NCI-H2227 treated with DMSO at 0.1 percent for 48 hours (cell line): ENCODE data around the gene TELO2.

Experiments
- DNase-seq: peaks from one replicate; lab custom pipeline; 2025; lab: John Stamatoyannopoulos, UW

The TELO2 gene

DNA sequence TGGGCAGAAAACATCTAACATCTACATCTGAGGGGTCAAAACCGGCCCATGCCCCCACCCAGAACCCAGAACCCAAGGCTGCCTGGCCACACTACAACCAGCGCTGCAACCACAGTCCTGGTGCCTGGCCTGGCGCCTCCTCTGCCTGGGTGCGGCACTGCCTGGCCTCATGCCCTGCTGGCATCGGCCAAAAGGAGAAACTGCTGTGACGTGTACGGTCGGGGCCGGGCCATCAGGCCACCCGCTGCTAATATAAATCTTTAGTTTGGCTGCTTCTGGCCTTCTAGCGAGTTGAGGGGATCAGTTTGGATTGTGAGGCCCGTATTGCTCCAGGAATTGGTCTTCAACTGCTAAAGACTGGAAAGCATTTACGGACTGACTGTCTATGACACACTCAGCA, 63.1 kb downstream of the TELO2 start:
- DNase-seq: no peak

- DNase-seq: no peak
Observed at GRCh38 chr16:1557074-1557473, 63.9 kb downstream of the TELO2 start.

- no peak for DNase-seq
Observed at GRCh38 chr16:1557576-1557975, 64.4 kb downstream of the TELO2 start.

GRCh38 chr16:1559446-1559975, 66.4 kb downstream of the TELO2 start:
- no peak for DNase-seq
